ENCODE measurements around the gene PPP1R11.
"Not testable (repeated sequence)": the region's sequence is repeated elsewhere in the genome, so short reads cannot be mapped to it uniquely, and the experiment has no call there.

The PPP1R11 gene

GRCh38 chr6:30104661-30105060 is 37.7 kb downstream of the PPP1R11 start:
- TF ChIP-seq CTCF (conservative IDR thresholded peaks at IDR 0.05; ENCODE audit: low read depth, low read length): no peak
- no peak for DNase-seq (ENCODE audit: low read depth)
- no peak overlapping the region for H3K4me3 ChIP-seq (ENCODE audit: low read length)

- DNase-seq (ENCODE audit: low read depth): no peak
- TF ChIP-seq CTCF (conservative IDR thresholded peaks at IDR 0.05; ENCODE audit: low read depth, low read length): no peak
Observed at GRCh38 chr6:30111266-30111856, 44.4 kb downstream of the PPP1R11 start.

GRCh38 chr6:30112402-30112994 is 45.5 kb downstream of the PPP1R11 start:
- no peak for DNase-seq (ENCODE audit: low read depth)
- no peak overlapping the region for H3K4me3 ChIP-seq (ENCODE audit: low read length)
- TF ChIP-seq CTCF (conservative IDR thresholded peaks at IDR 0.05; ENCODE audit: low read depth, low read length): no peak

More at GRCh38 chr6:30111266-30111856, 44.4 kb downstream of the PPP1R11 start:
- H3K4me3 ChIP-seq (ENCODE audit: low read length): no peak overlapping the region

GRCh38 chr6:30113003-30113759 is 46.2 kb downstream of the PPP1R11 start, which contains the start of gene TRIM31:
Gene TRIM31, minus strand, starts transcription at chr6:30113090. Its CDS starts 285 bp downstream, at chr6:30112805.
- H3K4me3 ChIP-seq (ENCODE audit: low read length): no peak within 1 kb of the TSS
- no peak for DNase-seq (ENCODE audit: low read depth)
- TF ChIP-seq CTCF (conservative IDR thresholded peaks at IDR 0.05; ENCODE audit: low read depth, low read length): no peak

GRCh38 chr6:30113841-30114240 is 46.8 kb downstream of the PPP1R11 start:
- DNase-seq (ENCODE audit: low read depth): no peak
- no peak overlapping the region for H3K4me3 ChIP-seq (ENCODE audit: low read length)
- no peak for TF ChIP-seq CTCF (conservative IDR thresholded peaks at IDR 0.05; ENCODE audit: low read depth, low read length)

- TF ChIP-seq CTCF (conservative IDR thresholded peaks at IDR 0.05; ENCODE audit: low read depth, low read length): no peak
- H3K4me3 ChIP-seq (ENCODE audit: low read length): no peak overlapping the region
- no peak for DNase-seq (ENCODE audit: low read depth)
Observed at GRCh38 chr6:30116724-30117123, 49.7 kb downstream of the PPP1R11 start.

- DNase-seq (ENCODE audit: low read depth); H3K4me3 ChIP-seq (ENCODE audit: low read length): not testable (repeated sequence)
Observed at GRCh38 chr6:30118691-30119090, 51.7 kb downstream of the PPP1R11 start.

All from retinal pigment epithelial cell (primary cell).